HG03280 (cell line): ENCODE measurements around the gene METTL15.
"Not testable (repeated sequence)": the region's sequence is repeated elsewhere in the genome, so short reads cannot be mapped to it uniquely, and the experiment has no call there.

Experiments
- ATAC-seq: cut with Tn5 transposase; IDR thresholded peaks from one replicate; pipeline ENCODE4 v1.9.1; 2021; ENCODE audit warnings: mild to moderate bottlenecking, moderate library complexity; ENCODE audit not compliant: unreplicated experiment

METTL15 gene

GRCh38 chr11:28110108-28110820 is 2.1 kb downstream of the METTL15 start:
- ATAC-seq: peak; percentile 19

- ATAC-seq: no peak
These were observed 2.6 kb downstream of the METTL15 start for GRCh38 chr11:28110821-28111200.

- ATAC-seq: no peak
These were observed 5.9 kb downstream of the METTL15 start for GRCh38 chr11:28114116-28114515.

- no peak for ATAC-seq
These were observed 6.5 kb downstream of the METTL15 start for GRCh38 chr11:28114731-28115130.

GRCh38 chr11:28117712-28118111 is 9.5 kb downstream of the METTL15 start:
- ATAC-seq: no peak

- ATAC-seq: no peak
These were observed 15.0 kb downstream of the METTL15 start for GRCh38 chr11:28123151-28123581.

GRCh38 chr11:28132548-28132947 is 24.4 kb downstream of the METTL15 start:
- no peak for ATAC-seq

GRCh38 chr11:28133146-28133545 is 25.0 kb downstream of the METTL15 start:
- ATAC-seq: no peak

GRCh38 chr11:28136157-28136556 is 28.0 kb downstream of the METTL15 start:
- ATAC-seq: not testable (repeated sequence)

GRCh38 chr11:28137366-28137765 is 29.2 kb downstream of the METTL15 start:
- no peak for ATAC-seq

GRCh38 chr11:28137832-28138231 is 29.6 kb downstream of the METTL15 start:
- ATAC-seq: no peak

- ATAC-seq: no peak
These were observed 31.7 kb downstream of the METTL15 start for GRCh38 chr11:28139841-28140415.

GRCh38 chr11:28140689-28141455 is 32.7 kb downstream of the METTL15 start:
- no peak for ATAC-seq

GRCh38 chr11:28142724-28143123 is 34.5 kb downstream of the METTL15 start:
- no peak for ATAC-seq

- ATAC-seq: no peak
These were observed 36.6 kb downstream of the METTL15 start for GRCh38 chr11:28144808-28145207.

GRCh38 chr11:28146123-28146751 is 38.0 kb downstream of the METTL15 start:
- no peak for ATAC-seq

GRCh38 chr11:28152743-28153142 is 44.6 kb downstream of the METTL15 start:
- ATAC-seq: no peak

- no peak for ATAC-seq
These were observed 45.4 kb downstream of the METTL15 start for GRCh38 chr11:28153586-28153985.

GRCh38 chr11:28168718-28169117 is 60.5 kb downstream of the METTL15 start:
- ATAC-seq: no peak

- no peak for ATAC-seq
These were observed 61.6 kb downstream of the METTL15 start for GRCh38 chr11:28169816-28170215.

- ATAC-seq: no peak
These were observed 62.6 kb downstream of the METTL15 start for GRCh38 chr11:28170759-28171158.
